Brain microvascular endothelial cell (primary cell): ENCODE results near the gene YWHAE.

Experiments
- DNase-seq: peaks from one replicate; pipeline ENCODE4 v3.0.0-alpha.2; 2020
- H3K27ac ChIP-seq: fragments of 250-450 bp; sonication (Bioruptor Pico); 2 replicates; pipeline ENCODE4 v1.5.1; 2020; ENCODE audit warnings: mild to moderate bottlenecking, moderate library complexity
- H3K27me3 ChIP-seq: fragments of 250-450 bp; sonication (Bioruptor Pico); replicated peaks from 2 replicates; pipeline ENCODE4 v1.5.1; 2020; ENCODE audit warnings: mild to moderate bottlenecking
- H3K36me3 ChIP-seq: fragments of 250-450 bp; sonication (Bioruptor Pico); replicated peaks from 2 replicates; pipeline ENCODE4 v1.5.1; 2020; ENCODE audit warnings: mild to moderate bottlenecking
- H3K4me3 ChIP-seq: 2 replicates; pipeline ENCODE4 v1.5.1; 2011; ENCODE audit warnings: low read depth, mild to moderate bottlenecking, control low read depth, low read length, moderate library complexity
- in situ Hi-C: cut with HindIII; loops from 2 replicates; pipeline ENCODE4 v1.10.0; 2017; ENCODE audit warnings: low sequenced_read_pairs, low pct_ligation_motif_present
- TF ChIP-seq, protein P1 (sequence below): IDR thresholded peaks from 2 replicates; pipeline ENCODE4 v1.5.1; 2011; ENCODE audit warnings: low read depth, mild to moderate bottlenecking, moderate library complexity, low read length, control low read depth, inconsistent platforms; ENCODE audit errors: missing control alignments

Gene YWHAE

DNA sequence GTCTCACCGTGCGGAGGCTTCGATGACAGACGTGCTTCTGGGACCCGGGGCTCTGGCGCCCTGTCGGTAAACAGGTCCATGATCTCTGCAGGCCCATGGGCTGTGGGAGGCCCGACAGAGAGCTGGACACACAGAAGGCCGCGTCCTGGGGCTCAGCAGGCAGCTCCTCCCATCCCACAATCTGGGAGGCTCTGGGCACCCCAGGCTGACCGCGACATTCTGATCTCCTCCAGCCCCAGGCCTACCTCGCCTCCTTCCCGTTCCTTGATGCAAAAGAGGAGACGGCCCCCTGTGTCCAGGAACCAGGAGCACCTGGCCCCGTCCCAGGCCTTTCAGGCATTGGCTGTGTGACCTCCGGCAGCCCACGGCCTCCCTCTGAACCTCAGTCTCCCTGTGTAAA lies 97.3 kb downstream of the YWHAE start:
- Histone ChIP-seq H3K4me3 (no peak overlapping the region), H3K27ac (no peak overlapping the region), H3K27me3 (peaks cover 21% of the 10 kb centered on the region), H3K36me3 (no peaks in the 10 kb centered on the region)
- DNase-seq, result no peak
- TF ChIP-seq, protein P1, sequence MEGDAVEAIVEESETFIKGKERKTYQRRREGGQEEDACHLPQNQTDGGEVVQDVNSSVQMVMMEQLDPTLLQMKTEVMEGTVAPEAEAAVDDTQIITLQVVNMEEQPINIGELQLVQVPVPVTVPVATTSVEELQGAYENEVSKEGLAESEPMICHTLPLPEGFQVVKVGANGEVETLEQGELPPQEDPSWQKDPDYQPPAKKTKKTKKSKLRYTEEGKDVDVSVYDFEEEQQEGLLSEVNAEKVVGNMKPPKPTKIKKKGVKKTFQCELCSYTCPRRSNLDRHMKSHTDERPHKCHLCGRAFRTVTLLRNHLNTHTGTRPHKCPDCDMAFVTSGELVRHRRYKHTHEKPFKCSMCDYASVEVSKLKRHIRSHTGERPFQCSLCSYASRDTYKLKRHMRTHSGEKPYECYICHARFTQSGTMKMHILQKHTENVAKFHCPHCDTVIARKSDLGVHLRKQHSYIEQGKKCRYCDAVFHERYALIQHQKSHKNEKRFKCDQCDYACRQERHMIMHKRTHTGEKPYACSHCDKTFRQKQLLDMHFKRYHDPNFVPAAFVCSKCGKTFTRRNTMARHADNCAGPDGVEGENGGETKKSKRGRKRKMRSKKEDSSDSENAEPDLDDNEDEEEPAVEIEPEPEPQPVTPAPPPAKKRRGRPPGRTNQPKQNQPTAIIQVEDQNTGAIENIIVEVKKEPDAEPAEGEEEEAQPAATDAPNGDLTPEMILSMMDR, result no peak
- in situ Hi-C loops, result no loop called here

DNA sequence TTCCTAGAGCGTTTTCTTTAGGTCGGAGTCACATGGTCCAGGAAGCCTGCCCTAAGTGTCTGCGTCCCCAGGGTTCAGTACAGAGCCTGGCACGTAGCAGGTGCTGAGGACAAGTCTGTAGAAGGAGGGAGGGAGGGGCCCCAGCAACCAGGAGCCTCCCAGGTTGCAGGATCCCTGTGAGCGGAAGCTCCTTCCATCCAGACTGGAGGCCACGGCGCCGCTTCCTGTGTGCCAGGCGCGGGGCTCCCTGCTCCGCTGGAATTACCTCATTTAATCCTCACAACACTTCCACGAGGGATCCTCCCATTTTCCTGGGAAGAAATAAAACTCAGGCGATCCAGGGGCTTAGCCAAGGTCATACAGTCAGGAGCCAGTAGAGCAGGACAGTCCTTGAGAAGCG lies 98.5 kb downstream of the YWHAE start:
- TF ChIP-seq, protein P1, result no peak
- no peaks in the 10 kb centered on the region for H3K36me3 ChIP-seq
- in situ Hi-C loops, result no loop called here
- H3K27ac ChIP-seq, result no peak overlapping the region
- DNase-seq, result no peak
- H3K4me3 ChIP-seq, result no peak overlapping the region
- peaks cover 24% of the 10 kb centered on the region for H3K27me3 ChIP-seq

DNA sequence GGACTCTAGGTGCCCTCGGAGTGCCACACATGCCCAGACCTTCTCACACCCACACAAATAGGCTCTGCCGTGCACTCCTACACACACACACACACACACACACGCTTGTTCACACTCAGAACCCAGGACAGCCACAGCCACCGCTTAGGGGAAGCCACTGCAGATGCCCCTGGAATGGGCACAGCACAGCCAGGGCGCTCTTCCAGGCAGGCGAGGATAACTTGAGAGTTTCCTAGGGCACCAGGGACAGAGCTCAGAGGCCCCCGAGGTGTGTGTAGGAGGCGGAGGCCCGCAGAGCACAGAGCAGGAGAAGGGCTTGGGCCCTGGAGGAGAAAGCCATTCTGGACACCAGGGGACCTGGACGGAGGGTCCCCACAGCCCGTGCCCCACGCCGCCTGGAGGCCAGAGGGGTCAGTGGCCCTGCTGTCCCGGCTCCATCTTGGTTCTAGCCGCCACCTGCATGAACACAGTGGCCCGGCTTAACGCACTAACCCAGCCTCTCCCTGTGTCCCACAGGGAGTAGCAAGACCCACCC lies 99.6 kb downstream of the YWHAE start:
- Histone ChIP-seq H3K27ac (no peak overlapping the region), H3K27me3 (peaks cover 24% of the 10 kb centered on the region), H3K4me3 (no peak overlapping the region), H3K36me3 (no peaks in the 10 kb centered on the region)
- in situ Hi-C loops, result no loop called here
- DNase-seq, result no peak
- TF ChIP-seq, protein P1, result no peak

DNA sequence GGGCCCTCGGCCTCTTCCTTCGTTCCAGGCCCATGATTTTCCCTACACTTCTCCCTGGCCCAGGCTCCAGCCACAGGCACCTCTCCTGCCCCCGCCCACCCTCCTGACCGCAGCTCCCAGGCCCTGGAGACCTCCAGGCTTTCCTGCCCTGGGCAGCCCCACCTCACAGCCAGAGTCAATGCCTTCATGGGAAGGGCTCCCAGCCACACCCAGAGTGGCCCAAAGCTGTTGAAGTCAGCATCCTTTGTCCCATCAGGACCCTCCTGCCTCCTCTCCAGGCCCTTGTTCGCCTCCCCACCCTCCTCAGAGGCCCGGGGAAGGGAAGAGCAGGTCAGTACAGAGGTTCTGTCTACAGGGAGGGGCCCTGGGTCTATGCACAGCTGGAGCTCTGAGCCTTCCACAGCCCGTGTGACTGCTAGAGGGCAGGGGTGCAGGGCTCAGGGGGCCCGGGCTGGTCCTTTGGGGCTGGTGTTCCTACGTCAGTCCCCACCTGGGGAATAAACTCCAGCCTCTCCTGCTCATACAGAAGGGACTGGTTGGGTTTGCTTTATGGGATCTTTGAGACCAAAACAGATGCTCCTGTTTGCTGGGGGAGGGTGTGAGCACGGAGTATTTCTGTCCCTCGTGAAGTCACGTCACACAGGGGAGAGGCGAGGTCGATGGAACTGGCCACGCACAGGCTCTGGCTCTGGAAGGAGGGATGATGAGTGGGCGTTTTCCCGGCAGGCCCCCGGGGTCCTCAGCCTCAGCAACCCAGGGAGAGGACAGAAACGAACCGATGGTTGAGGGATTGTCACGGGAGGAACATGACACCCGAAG lies 100.3 kb downstream of the YWHAE start:
- in situ Hi-C loops, result no loop called here
- TF ChIP-seq, protein P1, result no peak
- H3K36me3 ChIP-seq, result no peaks in the 10 kb centered on the region
- no peak overlapping the region for H3K4me3 ChIP-seq
- DNase-seq, result no peak
- H3K27ac ChIP-seq, result no peak overlapping the region
- H3K27me3 ChIP-seq, result peaks cover 24% of the 10 kb centered on the region

DNA sequence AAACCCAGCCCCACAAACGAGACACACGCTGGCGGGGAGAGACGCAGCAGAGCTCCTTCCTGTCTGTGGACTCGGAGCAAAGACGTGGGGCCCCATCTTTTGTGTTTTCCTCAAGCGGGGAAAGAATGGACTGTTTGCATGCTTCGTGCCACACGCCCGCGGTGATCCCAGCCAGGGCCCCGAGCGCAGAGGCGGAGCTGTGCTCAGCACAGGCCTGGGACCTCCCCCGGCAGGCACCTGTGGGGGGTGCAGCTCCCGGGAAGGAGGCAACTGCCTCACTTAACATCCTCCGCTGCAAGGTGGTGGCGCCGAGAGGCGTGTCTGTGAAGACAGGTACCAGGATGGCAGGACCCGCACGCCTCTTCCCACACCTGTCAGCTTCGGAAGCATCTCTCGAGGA lies 101.4 kb downstream of the YWHAE start:
- in situ Hi-C loops, result no loop called here
- H3K4me3 ChIP-seq, result no peak overlapping the region
- no peaks in the 10 kb centered on the region for H3K36me3 ChIP-seq
- TF ChIP-seq, protein P1, result no peak
- DNase-seq, result no peak
- peaks cover 24% of the 10 kb centered on the region for H3K27me3 ChIP-seq
- no peak overlapping the region for H3K27ac ChIP-seq
